CD4-positive, alpha-beta T cell treated with Interleukin-15 for 1 hour (primary cell): ENCODE results near the gene IL16.
"Not testable (repeated sequence)": the region's sequence is repeated elsewhere in the genome, so short reads cannot be mapped to it uniquely, and the experiment has no call there.

Experiments
- DNase-seq: peaks from one replicate; pipeline ENCODE4 v3.0.0-alpha.2; 2020

Gene IL16

GRCh38 chr15:81341351-81341750, 144.7 kb downstream of the IL16 start:
- DNase-seq = no peak

- no peak for DNase-seq
These were observed 146.7 kb downstream of the IL16 start for GRCh38 chr15:81343371-81343770.

GRCh38 chr15:81346611-81347010, 149.9 kb downstream of the IL16 start:
- no peak for DNase-seq

- no peak for DNase-seq
These were observed 151.2 kb downstream of the IL16 start for GRCh38 chr15:81347910-81348309.

GRCh38 chr15:81348691-81349090, 152.0 kb downstream of the IL16 start:
- DNase-seq = not testable (repeated sequence)

- DNase-seq = no peak
These were observed 152.6 kb downstream of the IL16 start for GRCh38 chr15:81349271-81349670.

GRCh38 chr15:81351651-81352050, 155.0 kb downstream of the IL16 start:
- no peak for DNase-seq

GRCh38 chr15:81356252-81356651, 159.6 kb downstream of the IL16 start:
- DNase-seq = no peak

- DNase-seq = no peak
These were observed 160.6 kb downstream of the IL16 start for GRCh38 chr15:81357180-81357686.

GRCh38 chr15:81358248-81358647, 161.6 kb downstream of the IL16 start:
- DNase-seq = no peak

- DNase-seq = no peak
These were observed 163.8 kb downstream of the IL16 start for GRCh38 chr15:81360491-81360890.

GRCh38 chr15:81361891-81362290, 165.2 kb downstream of the IL16 start:
- no peak for DNase-seq

- no peak for DNase-seq
These were observed 166.1 kb downstream of the IL16 start for GRCh38 chr15:81362790-81363189.

GRCh38 chr15:81363276-81363675, 166.6 kb downstream of the IL16 start:
- no peak for DNase-seq
